HL-60 (cell line): ENCODE results near the gene PRRT1B.

Experiments used
- GABPA ChIP-seq: IDR thresholded peaks from 2 replicates; pipeline ENCODE4 v1.6.1; 2012; ENCODE audit warnings: low read depth
- TF ChIP-seq, protein P1 (sequence below): IDR thresholded peaks from one replicate; pipeline ENCODE4 v1.5.1; 2011; ENCODE audit warnings: low read length, control low read depth, inconsistent platforms; ENCODE audit not compliant: insufficient read depth
- TF ChIP-seq, protein P2 (sequence below): IDR thresholded peaks from 2 replicates; pipeline ENCODE4 v1.6.1; 2012; ENCODE audit warnings: low read depth; ENCODE audit not compliant: insufficient replicate concordance

DNA sequence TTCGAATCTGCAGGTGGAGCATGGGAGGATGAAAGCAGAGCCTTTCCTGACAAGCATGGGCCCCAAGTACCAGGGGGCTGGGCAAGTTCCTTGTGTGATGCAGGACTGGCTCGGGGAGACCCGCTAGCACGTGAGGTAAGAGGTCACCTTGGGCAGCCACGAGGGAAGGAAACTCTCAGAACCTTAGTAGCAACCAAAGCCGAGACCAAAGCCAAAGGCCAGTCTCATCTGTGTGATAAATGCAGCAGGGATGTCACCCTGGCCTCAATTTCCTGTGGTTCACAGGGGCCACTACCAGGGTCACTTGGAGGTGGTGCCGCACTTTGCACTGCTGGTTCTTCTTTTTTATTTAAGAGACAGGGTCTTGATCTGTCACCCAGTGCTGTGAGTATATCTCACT is 39.5 kb downstream of the PRRT1B start:
- TF ChIP-seq GABPA, result no peak
- TF ChIP-seq, protein P1, sequence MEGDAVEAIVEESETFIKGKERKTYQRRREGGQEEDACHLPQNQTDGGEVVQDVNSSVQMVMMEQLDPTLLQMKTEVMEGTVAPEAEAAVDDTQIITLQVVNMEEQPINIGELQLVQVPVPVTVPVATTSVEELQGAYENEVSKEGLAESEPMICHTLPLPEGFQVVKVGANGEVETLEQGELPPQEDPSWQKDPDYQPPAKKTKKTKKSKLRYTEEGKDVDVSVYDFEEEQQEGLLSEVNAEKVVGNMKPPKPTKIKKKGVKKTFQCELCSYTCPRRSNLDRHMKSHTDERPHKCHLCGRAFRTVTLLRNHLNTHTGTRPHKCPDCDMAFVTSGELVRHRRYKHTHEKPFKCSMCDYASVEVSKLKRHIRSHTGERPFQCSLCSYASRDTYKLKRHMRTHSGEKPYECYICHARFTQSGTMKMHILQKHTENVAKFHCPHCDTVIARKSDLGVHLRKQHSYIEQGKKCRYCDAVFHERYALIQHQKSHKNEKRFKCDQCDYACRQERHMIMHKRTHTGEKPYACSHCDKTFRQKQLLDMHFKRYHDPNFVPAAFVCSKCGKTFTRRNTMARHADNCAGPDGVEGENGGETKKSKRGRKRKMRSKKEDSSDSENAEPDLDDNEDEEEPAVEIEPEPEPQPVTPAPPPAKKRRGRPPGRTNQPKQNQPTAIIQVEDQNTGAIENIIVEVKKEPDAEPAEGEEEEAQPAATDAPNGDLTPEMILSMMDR, result no peak
- TF ChIP-seq, protein P2, sequence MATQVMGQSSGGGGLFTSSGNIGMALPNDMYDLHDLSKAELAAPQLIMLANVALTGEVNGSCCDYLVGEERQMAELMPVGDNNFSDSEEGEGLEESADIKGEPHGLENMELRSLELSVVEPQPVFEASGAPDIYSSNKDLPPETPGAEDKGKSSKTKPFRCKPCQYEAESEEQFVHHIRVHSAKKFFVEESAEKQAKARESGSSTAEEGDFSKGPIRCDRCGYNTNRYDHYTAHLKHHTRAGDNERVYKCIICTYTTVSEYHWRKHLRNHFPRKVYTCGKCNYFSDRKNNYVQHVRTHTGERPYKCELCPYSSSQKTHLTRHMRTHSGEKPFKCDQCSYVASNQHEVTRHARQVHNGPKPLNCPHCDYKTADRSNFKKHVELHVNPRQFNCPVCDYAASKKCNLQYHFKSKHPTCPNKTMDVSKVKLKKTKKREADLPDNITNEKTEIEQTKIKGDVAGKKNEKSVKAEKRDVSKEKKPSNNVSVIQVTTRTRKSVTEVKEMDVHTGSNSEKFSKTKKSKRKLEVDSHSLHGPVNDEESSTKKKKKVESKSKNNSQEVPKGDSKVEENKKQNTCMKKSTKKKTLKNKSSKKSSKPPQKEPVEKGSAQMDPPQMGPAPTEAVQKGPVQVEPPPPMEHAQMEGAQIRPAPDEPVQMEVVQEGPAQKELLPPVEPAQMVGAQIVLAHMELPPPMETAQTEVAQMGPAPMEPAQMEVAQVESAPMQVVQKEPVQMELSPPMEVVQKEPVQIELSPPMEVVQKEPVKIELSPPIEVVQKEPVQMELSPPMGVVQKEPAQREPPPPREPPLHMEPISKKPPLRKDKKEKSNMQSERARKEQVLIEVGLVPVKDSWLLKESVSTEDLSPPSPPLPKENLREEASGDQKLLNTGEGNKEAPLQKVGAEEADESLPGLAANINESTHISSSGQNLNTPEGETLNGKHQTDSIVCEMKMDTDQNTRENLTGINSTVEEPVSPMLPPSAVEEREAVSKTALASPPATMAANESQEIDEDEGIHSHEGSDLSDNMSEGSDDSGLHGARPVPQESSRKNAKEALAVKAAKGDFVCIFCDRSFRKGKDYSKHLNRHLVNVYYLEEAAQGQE, result no peak
